Activated CD4-positive, alpha-beta T cell treated with anti-CD3 and anti-CD28 coated beads, Interleukin-2, amount 50 U/mL, for 1 hour (primary cell): Measurements from ENCODE around the gene RFNG.

Experiments used
- DNase-seq: peaks from one replicate; pipeline ENCODE4 v3.0.0-alpha.2; 2020

The RFNG gene

GRCh38 chr17:81998691-81999438, 52.7 kb downstream of the RFNG start:
- no peak for DNase-seq

- DNase-seq = no peak
Observed at GRCh38 chr17:81998212-81998611, 53.4 kb downstream of the RFNG start.
